Endothelial cell of hepatic sinusoid (primary cell): ENCODE data around the gene KIAA0513.

Source experiments
- in situ Hi-C: cut with HindIII; loops from 2 replicates; pipeline ENCODE4 v1.10.0; 2017; ENCODE audit warnings: low sequenced_read_pairs

Gene KIAA0513

GRCh38 chr16:85027958-85028684, 526 bp downstream of the KIAA0513 start:
- in situ Hi-C loops = no loop called here

DNA sequence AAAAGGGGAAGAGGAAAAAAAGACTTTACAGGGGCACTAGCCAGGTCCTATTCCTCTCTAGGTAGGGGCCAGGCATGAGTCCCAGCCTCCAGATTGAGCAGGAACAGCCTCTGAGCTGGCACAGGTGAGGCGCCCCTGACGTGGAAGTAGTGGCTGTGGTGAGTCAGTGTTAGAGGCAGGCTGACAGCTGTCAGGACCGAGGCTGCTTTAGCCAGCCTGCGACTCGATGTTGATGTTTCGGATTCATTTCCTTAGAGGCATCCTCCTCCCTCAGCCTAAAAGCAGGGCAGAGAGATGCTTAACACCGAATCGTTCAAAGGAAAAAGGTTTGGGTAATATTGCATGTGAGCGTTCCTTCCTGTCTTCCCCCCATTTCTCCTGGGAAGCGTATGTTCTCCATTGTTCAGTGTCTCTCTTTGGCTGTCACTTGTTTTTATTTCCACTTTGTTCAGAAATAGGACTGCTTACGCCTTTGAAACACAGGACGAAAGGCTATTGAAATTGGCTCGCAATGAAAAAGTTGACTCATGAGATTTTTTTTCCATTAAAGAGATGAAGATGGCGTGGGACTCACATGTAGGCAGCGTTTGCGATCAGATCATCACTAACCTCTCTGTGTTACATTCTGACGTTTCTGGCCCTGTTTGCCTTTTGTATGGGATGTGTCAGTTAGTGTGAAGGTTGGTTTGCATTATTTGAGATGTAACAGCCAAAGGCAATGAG, 1.3 kb downstream of the KIAA0513 start:
- in situ Hi-C loops = no loop called here

GRCh38 chr16:85029408-85029784, 1.8 kb downstream of the KIAA0513 start:
- in situ Hi-C loops = no loop called here

GRCh38 chr16:85029981-85030401, 2.4 kb downstream of the KIAA0513 start:
- in situ Hi-C loops = loop anchor here (10.0 kb wide), 1 partner anchor 55 kb away; no protein-coding TSS in a partner anchor

GRCh38 chr16:85031451-85031850, 3.9 kb downstream of the KIAA0513 start:
- in situ Hi-C loops = loop anchor here (10.0 kb wide), 1 partner anchor 57 kb away; no protein-coding TSS in a partner anchor

DNA sequence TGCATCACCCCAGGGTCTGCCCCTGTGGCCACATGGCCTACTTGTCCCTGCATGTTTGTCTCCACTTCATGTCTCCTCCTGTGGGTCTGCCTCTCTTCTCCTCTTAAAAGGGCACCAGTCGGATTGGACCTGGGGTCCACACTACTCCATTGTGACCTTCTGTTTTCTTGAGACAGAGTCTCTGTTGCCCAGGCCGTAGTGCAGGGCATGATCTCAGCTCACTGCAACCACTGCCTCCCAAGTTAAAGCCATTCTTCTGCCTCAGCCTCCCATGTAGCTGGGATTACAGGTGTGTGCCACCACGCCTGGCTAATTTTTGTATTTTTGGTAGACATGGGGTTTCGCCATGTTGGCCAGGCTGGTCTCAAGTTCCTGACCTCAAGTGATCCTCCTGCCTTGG, 4.6 kb downstream of the KIAA0513 start:
- in situ Hi-C loops = loop anchor here (10.0 kb wide), 1 partner anchor 57 kb away; no protein-coding TSS in a partner anchor

GRCh38 chr16:85033171-85033570, 5.6 kb downstream of the KIAA0513 start:
- in situ Hi-C loops = loop anchor here (10.0 kb wide), 1 partner anchor 58 kb away; no protein-coding TSS in a partner anchor

GRCh38 chr16:85034591-85035433, 7.2 kb downstream of the KIAA0513 start:
- in situ Hi-C loops = loop anchor here (10.0 kb wide), 1 partner anchor 60 kb away; no protein-coding TSS in a partner anchor

GRCh38 chr16:85036236-85037049, 8.8 kb downstream of the KIAA0513 start:
- in situ Hi-C loops = loop anchor here (10.0 kb wide), 1 partner anchor 62 kb away; no protein-coding TSS in a partner anchor

DNA sequence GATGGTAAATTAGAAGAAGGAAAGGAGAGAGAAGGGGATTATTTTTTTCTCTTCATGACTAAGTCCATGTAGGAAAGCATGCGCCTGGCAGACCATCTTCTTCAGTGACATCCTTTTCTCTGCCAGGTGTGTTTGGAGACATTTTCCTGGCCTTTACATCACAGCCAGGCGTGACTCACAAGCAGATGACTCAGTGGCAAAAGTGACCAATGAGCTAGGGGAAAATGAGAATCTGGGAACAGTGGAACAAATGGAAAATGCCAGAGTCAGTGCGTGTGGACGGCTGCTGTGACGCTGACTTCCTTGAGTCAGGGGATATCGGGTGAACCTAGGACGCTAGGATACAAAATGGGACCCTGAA, 9.4 kb downstream of the KIAA0513 start:
- in situ Hi-C loops = loop anchor here (10.0 kb wide), 1 partner anchor 62 kb away; no protein-coding TSS in a partner anchor

- in situ Hi-C loops = loop anchor here (10.0 kb wide), 1 partner anchor 63 kb away; no protein-coding TSS in a partner anchor
These were observed 10.1 kb downstream of the KIAA0513 start for GRCh38 chr16:85037721-85038120.

GRCh38 chr16:85040685-85041084, 13.1 kb downstream of the KIAA0513 start:
- in situ Hi-C loops = no loop called here

GRCh38 chr16:85041219-85042166, 13.9 kb downstream of the KIAA0513 start:
- in situ Hi-C loops = no loop called here

DNA sequence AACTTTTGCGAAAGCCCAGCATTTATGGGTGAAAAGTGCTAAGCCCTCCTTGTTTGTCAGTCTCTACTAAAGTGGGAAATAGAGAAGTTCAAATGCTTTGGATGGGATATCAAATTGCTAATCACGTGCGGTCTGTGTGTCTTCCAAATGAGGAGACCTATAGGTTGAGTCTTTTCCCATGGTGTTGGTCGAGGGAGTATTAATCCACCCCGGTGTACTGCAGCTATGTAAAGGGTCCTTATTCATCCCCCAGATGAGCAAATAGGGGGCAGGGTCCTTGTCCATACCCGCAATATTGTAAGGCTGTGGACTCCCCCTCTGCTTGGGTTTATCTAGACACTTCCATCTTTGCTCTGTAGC, 14.6 kb downstream of the KIAA0513 start:
- in situ Hi-C loops = no loop called here

GRCh38 chr16:85042606-85043005, 15.0 kb downstream of the KIAA0513 start:
- in situ Hi-C loops = no loop called here

DNA sequence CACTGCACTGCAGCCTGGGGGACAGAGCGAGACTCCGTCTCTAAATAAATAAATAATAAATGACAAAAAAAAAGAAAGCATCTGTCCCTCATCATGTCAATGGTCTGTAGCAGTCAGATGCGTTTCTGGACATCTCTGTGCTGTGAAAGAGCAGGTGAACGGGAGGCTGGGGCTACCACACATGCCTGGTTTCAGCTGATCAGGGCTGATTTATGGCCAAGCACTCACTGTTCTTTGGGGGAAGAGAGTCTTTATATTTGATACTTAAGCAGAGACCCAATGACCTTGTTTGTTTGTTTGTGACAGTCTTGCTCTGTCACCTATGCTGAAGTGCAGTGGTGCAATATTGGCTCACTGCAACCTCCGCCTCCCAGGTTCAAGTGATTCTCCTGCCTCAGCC, 17.5 kb downstream of the KIAA0513 start:
- in situ Hi-C loops = no loop called here

GRCh38 chr16:85045641-85046471, 18.3 kb downstream of the KIAA0513 start:
- in situ Hi-C loops = no loop called here

- in situ Hi-C loops = no loop called here
These were observed 18.9 kb downstream of the KIAA0513 start for GRCh38 chr16:85046472-85046916.
